ENCODE measurements around the gene ACSBG1.
"Not testable (repeated sequence)": the region's sequence is repeated elsewhere in the genome, so short reads cannot be mapped to it uniquely, and the experiment has no call there.

Gene ACSBG1

DNA sequence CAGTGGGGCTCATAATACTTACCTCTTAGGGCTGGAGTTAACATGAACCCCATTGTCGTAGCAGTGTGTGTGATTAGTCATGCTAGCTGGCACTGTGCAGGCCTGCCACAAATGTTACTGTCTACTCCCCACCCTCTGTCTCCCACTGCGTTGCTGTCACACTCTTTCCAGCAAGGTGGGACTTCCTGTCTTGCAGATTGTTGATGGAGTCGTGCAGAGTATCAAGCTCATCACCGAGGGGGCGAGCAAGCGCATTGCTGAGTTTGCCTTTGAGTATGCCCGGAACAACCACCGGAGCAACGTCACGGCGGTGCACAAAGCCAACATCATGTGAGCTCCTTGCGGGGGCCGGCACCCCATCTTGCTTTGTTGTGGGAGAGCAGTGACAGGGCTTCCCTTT is 72.3 kb downstream of the ACSBG1 start:
- no peak for DNase-seq

DNA sequence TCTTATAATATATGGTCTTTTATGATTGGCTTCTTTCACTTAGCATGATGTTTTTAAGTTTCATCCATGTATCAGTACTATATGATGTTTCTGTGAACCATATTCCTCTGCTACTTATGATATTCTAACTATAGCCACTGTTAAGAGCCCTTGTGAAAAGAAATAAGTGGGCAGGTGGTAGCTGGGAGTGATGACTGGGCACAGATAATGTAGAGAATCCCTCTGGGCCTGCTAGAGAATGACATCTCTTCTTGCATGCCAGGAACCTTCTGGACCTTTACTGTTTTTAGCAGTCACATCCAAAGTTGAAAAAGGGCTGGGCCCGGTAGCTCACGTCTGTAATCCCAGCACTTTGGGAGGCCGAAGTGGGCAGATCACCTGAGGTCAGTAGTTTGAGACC is 75.0 kb downstream of the ACSBG1 start:
- DNase-seq = no peak

DNA sequence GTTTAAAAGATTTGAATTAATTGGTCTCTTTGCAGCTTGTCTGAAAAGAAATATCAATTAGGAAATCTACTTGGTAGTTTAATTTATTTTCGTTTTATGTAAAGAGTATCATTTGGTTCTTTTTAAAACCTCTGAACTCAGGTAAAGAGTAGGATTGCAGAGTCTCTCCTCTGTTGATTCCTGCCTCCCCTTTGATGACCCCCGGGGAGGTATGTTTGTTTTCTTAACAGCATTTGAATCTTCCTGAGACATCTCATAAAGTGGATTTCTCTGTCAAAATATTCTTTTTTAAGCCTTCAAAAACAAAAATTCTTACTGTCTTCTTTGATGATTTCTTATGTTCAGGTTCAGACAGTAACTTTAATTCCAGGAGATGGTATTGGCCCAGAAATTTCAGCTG is 77.2 kb downstream of the ACSBG1 start:
- DNase-seq = no peak

DNA sequence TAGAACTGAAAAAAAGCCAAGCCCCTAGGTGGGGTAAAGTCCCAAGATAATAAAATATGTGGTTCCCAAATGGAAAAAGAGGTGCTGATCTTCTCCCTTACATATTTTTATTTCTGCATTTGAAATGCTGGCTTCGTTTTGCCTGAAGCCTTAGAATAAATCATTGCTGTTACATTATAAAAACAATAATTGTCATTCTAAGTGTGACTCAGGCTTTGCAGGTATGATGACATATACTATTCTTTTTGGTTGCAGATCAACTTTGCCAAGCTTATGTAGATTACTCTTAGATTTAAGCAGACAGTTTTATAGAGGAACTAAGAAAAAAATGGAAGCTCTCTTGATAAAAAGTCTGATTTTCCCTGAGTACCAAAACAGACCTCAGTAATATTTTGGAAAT is 77.7 kb downstream of the ACSBG1 start:
- no peak for DNase-seq

DNA sequence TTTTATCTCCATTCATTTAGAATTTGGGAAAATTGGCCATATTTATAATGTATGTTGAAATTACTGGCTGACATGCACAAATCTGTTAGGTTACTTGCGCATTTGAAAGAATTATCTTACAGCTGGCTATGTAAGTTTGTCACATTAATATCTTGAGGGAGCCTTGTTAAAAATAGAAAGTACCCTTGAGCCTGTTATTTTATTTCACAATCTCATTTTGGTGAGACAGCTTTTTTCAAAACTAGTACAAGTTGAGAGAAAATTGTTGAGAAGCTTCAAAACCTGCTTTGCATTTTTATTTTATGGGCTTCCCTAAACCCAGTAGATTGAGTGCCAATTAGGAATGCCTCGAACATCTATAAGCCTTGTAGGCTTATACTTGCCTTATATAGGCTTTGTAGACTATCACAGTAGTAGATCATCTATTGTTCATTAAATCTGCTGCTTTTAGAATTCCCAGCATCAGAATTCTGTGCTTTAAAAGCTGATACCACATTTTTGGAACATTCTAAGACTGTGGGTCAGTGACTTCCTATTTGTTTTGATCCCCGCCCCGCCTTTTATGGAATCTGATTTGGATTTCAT is 78.9 kb downstream of the ACSBG1 start:
- no peak for DNase-seq

DNA sequence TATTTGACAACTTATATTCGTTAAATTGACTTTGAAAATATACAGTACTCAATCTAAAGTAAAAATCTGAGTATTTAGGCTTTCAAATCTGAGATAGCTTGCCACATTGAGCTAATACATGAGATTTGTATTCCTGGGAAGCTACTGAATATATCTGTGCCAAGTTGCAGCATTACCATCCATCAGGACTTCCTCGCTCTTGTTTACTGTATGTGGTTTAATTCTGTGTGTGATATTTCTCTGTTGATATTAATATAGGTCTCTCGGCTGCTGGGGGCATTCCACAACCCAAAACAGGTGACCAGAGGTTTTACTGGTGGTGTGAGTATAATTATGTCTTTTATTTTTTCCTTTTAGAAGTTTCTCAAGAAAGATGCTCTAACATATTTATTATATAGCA is 79.4 kb downstream of the ACSBG1 start:
- no peak for DNase-seq

DNA sequence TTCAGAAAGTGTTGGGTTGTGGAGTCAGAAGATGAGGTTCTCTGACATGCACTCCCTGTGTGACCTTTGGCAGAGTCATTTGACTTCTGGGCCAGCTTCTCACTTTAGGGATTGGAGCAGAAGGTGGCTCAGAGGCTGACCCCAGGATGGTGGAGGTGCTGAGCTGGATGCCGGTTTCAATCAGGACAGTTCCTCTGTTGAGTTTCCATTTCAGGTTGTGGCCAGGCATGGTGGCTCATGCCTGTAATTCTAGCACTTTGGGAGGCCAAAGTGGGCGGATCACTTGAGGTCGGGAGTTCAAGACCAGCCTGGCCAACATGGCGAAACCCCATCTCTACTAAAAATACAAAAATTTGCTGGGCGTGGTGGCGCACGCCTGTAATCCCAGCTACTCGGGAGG is 83.3 kb downstream of the ACSBG1 start:
- DNase-seq = not testable (repeated sequence)

DNA sequence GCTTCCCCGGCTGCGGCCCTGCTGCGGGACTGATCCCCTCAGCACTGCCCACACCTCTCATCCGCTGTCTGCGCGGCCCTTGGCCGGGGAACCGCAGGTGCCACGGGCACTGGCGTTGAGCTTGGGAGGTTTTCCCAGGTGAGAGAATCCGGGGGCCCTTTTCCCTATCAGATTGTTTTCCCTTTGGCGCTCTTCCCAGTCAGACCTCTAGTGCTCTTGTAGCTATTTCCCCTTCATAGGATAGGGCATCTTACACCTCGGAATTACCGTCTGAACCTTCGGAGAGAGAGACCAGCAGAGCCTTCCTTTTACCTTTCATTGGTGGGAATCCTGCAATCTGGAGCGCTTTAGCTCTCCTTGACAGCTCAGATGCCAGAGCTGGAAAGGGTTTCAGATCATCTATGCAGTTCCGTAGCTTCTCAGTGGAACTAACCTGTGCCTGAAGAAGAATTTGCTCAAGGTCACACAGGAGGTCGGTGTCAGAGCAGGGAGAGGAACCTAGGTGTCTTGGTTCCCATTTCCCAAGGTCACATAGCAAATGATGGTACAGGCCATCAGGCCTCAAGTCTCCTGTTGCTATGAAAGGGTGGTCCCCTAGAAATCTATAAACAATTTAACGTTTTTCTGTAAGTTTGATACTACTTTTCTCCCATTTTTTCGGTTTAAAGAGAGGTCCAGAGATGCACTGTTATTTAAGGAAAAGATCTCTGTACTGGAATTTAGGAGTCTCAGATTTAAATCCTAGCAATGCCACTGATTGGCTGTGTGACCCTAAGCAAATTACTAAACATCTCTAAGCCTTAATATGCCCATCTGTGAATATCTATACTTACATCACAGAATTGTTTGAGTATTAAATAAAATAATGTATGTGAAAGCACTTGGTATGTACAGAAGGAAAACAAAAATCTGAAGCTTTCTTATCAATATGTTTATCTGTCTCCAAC is 84.3 kb downstream of the ACSBG1 start:
- DNase-seq = no peak

DNA sequence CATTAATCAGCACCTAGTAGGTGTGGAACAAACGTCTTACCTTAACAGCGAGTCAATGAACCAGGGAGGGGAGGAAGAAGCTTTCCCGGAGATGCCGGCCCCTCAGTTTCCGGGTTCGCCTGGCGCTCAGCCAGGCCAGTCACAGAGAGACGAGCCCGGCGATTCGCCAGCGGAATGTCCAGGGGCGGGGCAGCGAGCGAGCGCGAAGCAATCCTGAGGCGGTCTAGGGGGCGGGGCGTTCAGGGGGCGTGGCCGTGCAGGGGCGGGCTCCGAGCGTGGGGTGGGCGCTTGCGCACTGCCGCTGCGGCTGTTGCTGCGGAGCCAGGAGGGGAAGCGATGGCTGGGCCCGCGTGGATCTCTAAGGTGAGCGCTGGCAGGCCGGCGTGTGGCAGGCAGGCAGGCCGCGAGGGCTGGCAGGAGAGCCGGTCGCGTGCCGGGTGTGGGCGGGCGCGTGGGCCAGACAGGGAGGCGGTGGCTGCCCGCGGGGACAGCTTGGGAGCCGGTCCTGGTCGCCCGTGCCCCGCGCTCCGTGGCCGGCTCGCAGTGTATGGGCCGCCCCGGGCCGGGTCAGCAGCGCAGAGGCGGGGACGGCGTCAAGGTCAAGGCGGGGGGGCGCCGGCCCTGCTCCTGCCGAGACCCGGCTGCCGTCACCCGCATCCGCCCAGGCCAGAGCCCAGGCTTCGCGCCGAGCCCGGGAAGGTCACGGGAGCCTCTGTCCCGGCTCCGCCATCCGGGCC is 85.1 kb downstream of the ACSBG1 start, which contains the start of gene IDH3A:
Gene IDH3A (plus strand): TSS at position 295 of the 737 bp plus-strand sequence. CDS start 42 bp downstream, at position 337.
- DNase-seq = peak; percentile 99

DNA sequence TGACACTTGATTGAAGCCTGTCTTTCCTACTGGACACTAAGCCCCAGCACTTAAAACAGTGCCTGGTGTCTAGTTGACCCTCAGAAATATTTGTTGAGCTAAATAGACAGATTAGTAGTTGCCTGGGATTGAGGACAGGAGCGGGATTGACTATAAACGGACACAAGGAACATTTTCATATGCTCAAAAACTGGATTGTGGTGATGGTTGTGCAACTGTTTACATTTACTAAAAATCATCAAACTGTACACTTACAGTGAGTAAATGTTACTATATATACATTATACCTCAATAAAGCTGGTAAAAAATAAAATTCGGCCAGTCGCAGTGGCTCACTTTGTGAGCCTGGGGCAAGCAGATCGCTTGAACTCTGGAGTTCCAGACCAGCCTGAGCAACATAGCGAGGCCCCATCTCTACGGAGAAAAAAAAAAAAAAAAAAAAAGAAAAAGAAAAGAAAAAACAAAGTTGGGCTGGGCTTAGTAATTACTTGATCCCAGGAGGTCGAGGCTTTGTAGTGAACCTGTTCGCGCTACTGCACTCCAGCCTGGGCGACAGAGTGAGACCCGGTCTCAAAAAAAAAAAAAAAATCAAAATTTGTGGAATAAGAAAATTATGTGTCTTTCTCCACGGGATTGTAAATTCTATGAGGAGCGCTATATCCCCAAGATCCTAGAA is 85.8 kb downstream of the ACSBG1 start:
- DNase-seq = peak; percentile 9

DNA sequence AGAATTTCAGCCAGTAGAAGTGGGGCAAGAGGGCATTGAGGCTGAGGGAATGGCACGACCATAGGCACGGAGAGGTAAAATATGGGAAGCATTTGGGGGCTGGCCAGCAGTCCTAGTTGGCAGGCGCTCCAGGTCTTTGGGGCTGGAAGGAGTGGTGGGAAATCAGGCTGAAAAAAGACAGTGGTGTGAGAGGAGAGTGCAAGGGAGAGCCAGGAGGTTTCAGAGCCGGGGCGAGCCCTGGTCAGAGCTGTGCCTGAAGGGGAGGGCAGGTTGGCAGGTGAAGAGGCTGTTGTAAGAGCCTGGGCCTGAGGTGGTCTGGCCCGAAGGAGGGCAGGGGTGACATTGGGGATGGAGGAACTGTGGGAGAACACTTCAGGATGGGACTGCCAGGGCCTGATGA is 86.8 kb downstream of the ACSBG1 start:
- DNase-seq = no peak

DNA sequence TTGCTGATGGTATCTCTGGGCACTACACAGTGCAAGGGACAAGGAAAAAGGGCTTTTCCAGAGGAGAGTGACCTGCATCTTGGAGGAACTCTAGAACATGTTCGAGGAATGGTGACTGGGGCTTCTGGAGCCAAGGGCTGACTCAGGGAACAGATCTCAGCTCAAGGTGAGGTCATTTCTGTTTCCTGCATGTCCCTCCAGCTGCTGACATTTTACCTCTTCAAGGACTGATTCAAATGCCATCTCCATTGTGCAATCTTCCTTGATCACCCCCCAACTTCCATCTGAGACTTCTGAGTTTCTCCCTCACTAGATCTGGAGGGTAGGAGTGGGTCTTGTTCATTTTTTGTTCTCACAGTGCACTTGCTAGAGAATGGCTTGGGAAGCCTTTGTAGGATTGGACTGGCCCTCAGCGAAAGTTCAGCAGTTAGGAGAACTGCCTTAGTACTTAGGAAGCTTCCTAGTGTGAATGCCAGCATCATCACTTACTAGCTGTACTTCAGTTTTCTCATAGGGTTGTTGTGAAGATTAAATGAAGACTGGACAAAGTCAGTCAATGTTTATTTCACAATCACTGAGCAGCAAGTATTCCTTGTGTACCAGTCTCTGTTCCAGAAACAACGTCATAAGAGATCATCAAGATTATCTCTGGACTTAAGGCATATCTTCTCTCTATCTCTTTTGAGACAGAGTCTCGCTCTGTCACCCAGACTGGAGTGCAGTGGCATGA is 87.8 kb downstream of the ACSBG1 start:
- no peak for DNase-seq

DNA sequence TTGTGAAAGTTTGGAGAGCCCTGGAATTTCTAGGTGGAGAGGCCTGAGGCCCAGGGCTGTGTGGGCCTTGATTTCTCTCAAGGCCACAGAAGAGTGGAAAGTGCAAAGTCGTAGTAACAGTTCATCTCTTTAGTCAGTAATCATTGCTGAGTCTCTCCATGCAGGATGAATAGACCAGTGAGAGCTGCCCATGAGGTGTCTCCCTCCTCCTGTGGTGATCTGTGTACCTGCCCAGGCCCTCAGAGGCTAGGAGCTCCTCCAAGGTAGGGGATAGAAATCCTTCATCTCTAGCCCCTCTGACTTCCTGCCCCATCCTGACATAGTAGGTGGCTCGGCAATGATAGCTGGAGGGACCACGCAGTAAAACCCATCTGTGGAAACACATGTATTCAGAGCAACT is 92.0 kb downstream of the ACSBG1 start:
- no peak for DNase-seq

DNA sequence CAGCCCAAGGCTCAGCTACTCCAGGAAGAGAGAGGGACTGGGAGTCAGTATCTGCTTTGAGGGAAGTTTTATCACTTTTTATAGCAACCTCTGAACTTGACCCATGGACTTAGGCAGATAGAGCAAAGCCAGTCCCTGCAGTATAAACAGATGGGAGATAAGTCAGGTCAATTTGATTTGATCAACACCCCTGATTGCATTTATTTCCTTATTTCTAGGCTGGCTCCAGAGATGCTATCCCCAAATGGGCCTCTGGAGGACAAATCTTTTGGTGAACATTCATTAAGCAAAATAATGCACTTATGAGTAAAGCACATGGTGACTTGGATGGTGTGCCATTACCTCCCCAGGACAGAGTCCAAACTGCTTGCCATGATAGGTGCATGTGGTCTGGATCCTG is 94.1 kb downstream of the ACSBG1 start:
- DNase-seq = no peak

DNA sequence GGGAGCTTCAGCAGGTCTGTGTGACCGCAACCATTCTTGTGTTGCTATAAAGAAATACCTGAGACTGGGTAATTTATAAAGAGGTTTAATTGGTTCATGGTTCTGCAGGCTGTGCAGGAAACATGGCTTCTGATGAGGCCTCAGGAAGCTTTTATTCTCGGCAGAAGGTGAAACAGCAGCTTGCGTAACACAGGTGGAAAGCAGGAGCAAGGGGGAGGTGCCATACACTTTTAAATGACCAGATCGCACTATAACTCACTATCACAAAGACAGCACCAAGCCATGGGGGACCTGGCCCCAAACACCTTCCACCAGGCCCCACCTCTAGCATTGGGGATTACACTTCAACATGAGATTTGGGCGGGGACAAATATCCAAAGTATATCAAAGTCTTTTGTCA is 94.8 kb downstream of the ACSBG1 start:
- DNase-seq = no peak

DNA sequence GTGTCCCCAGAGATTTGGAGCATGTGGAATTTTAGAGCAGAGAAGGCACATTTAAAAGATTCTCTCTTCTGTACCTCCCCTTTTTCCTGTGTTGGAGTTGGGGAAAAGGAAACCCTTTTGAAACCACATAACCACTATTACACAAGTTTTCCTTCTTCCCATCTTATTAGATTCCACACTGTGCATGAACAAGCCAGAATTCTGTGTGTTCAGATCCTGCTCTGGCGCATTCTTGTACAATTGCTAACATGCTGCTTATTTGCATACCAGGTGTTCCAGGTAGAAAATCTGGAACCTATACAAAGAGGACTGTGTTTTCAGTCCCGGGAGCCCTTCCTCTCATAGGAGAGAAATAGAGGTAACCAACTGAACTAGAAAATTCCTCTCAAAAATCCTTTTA is 100.6 kb downstream of the ACSBG1 start:
- DNase-seq = no peak

DNA sequence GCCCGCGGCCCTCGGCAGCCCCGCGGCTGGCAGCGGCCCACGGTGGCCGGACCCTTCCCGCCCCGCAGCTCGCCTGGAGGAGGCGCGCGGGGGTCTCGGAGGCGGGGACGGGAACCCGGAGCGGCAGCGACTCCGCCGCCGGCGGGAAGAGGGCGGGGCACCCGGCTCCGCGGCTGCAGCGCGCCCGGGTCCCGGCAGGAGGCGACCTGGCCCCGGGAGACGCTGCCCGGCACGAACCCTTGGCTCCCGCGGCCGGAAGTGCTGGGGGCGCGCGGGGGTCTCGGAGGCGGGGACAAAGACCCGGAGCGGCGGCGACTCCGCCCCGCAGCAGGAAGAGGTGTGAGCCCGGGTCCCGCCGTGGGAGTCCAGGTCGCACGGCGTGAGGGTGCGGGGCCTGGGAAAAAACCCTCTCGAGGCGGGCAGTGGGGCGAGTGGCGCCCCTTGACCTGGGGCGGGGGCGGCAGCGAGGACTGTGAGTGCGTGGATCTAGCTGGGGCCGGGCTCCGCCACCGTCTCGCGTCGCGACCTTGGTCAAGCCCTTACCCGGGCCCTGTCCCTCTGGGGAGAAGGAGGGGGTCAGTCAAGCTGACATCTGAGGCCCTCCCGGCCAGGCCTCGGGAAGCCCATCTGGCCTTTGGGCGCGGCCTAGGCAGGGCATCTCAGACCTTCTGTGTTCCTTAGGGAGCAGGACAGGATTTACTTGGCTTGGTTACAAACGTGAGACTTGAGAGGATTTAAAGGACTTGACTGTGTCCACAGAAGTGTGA is 102.9 kb downstream of the ACSBG1 start, which contains the start of gene CIB2:
Gene CIB2 (minus strand): TSS at position 151 of the 767 bp plus-strand sequence. CDS start 230 bp downstream, outside the sequence.
- peak; percentile 93 for DNase-seq

DNA sequence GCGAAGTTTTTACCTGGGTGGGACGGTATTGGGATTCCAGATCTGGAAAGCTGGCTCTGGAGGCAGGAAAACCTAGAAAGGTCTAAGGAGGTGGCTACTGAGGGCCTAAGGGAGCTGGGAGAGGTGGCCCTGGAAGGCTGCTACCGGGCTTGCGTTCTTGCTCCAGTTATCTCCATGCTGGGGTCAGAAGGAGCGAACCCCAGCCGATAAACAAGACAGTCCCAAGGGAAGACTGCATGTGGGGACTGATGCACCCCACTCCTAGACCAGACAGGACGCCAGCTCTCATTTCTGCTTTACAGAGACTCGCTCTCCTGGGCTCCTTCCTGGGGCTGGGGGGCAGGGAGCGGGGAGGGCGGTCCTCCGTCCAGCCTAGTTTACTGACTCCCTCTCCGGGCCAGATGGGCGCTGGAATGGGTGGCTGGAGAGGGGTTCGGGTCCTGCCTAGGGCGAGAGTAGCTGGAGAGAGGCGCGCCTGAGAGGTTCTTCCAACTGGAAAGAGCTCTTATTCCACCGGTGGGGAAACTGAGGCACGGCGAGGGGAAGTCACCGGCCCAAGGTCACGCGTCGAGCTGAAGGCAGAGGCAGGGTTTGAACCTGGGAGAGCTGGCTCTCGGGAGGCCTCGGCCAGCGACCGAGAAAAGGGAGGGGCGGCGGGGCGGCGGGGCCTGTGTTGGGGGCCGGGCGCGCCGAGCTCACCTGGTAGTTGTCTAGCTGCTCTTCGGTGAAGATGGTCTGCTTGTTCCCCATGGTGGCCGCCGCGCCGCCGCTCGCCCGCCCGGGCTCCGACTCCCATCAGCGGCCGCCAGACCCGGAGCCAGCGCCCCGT is 103.7 kb downstream of the ACSBG1 start:
- DNase-seq = no peak

DNA sequence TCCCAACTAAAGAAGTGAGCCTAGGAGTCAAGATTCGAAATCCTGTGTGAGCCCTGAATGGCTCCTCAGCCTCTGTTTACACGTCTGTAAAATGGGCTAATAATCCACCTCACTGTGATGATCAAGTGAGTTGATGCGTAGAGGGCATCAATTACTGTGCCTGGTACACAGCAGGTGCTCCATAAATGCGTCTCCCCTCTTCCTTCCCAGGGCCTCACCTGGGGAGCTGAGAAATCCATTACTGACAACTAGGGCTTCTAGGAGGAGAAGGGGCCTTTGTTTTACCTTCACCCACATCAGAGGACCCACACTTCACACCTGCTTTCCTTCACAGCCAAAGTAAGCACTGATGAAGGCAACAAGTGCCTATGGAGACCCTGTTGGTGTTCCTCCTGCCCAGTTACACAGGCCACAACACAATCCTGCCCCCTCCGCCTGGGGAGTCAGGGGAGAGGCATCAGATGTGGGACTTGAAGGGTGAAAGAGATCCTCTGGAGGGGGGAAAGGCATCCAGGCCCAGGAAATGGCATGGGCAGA is 104.5 kb downstream of the ACSBG1 start:
- no peak for DNase-seq
